ENCODE measurements around the gene DTHD1. TPM values are rescaled to one million over a fixed set of nuclear protein-coding genes. Genes with fewer than 3 reads are reported as not detected.

Gene DTHD1
- total and polyA plus RNA-seq, 12 donors: 0.03 to 0.61 (median 0.08) TPM; not detected in 7

DNA sequence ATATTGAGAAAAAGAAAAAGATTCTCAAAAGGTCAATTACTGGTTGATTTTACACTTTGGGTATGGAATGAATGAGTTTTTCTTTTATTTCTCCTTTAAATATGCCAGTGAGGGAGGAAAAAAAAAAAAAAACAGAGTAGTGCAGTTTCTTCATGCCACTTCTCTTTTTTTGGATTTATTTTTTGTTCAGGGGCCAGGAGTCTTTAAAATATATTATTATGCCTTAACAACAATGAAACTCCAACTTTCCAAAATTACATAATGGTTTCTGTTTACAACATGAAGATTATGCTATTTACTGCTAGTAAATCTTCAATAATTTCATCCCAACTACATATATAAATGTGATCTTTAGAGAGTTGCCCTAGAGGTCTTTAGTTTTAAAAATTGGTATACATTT is 31.9 kb downstream of the DTHD1 start:
- intact Hi-C loops (cut with DNase I): no loop called here
- Histone ChIP-seq H3K9me3 (replicated peaks in 1 of 3) (no peaks in the 10 kb centered on the region), H3K27me3 (no peaks in the 10 kb centered on the region), H3K4me3 (no peak overlapping the region), H3K4me1 (replicated peaks in 1 of 2) (peaks cover 0 to 5% of the 10 kb centered on the region in 2 donors), H3K36me3 (replicated peaks in 1 of 2) (no peaks in the 10 kb centered on the region), H3K27ac (no peak overlapping the region)
- no peak for DNase-seq
- TF ChIP-seq CTCF (IDR thresholded peaks at IDR 0.05): no peak
- TF ChIP-seq POLR2A (IDR thresholded peaks at IDR 0.05): no peak

DNA sequence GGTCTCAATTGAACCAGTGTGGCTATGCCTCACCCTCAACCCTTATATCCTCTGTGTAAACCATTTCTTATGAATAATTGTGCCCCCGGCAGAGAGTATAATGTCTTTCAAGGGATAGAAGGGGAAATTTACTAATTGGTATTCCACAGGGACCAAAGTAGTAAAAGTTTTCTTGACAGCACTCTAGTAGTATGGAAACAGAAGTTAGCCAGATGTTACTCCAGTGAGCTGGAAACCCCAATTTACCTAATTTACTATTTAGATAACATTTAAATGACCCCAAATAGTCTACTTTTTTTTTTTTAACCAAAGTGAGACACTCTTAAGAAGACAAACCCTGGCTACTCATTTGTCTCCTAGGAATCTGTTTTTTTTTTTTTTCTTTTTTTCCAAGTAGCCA is 32.3 kb downstream of the DTHD1 start:
- H3K27me3 ChIP-seq: no peaks in the 10 kb centered on the region
- intact Hi-C loops (cut with DNase I): no loop called here
- no peaks in the 10 kb centered on the region for H3K36me3 ChIP-seq (replicated peaks in 1 of 2)
- no peak overlapping the region for H3K4me3 ChIP-seq
- TF ChIP-seq POLR2A (IDR thresholded peaks at IDR 0.05) (no peak), CTCF (IDR thresholded peaks at IDR 0.05) (no peak)
- WGBS, 4 donors: 53 to 66% (median 60%) methylated on average over 1 of the region's 1 CpG
- H3K4me1 ChIP-seq (replicated peaks in 1 of 2): peaks cover 0 to 5% of the 10 kb centered on the region in 2 donors
- H3K9me3 ChIP-seq (replicated peaks in 1 of 3): no peaks in the 10 kb centered on the region
- no peak for DNase-seq
- H3K27ac ChIP-seq: no peak overlapping the region

DNA sequence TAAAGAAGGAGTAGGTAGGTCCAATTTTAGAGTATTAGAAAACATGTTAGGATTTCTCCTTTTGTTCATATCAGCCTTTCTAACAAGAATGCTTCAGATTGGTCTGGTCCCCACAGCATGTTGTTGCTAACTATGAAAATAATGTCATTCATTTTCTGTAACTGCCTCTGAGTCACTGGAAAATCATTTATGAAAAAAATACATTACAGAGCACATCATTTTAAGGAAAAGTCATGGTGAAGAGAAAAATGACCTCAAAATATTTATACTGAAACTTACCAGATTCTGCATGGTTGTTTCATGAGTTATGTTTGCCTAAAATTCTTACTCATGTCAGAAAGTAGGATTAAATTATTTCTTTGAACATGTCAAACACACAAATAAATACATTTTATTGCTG is 35.2 kb downstream of the DTHD1 start:
- H3K4me3 ChIP-seq: no peak overlapping the region
- no peaks in the 10 kb centered on the region for H3K27me3 ChIP-seq
- no peak for TF ChIP-seq POLR2A (IDR thresholded peaks at IDR 0.05)
- no peak for TF ChIP-seq CTCF (IDR thresholded peaks at IDR 0.05)
- no peak for DNase-seq
- intact Hi-C loops (cut with DNase I): no loop called here
- peaks cover 0 to under 1% of the 10 kb centered on the region in 2 donors for H3K4me1 ChIP-seq (replicated peaks in 1 of 2)
- H3K27ac ChIP-seq: no peak overlapping the region
- no peaks in the 10 kb centered on the region for H3K9me3 ChIP-seq (replicated peaks in 1 of 3)
- no peaks in the 10 kb centered on the region for H3K36me3 ChIP-seq (replicated peaks in 1 of 2)

DNA sequence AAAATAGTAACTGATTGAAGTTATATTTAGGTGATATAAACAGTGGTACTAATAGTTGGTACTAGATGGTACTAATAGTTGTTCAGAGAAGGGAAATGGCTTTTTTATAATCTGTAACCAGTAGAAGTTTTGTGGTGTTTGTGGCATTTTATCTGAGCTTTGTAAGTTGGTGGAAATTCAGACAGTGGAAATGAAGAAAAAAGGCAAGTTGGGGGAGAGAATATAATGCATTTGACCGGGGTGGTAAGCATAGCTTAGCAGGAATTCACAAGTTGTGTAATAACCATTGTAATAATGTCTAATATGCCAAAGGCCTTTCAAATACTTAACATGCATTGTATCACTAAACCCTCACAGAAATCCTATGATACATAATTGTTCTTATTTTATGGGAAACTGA is 36.3 kb downstream of the DTHD1 start:
- Histone ChIP-seq H3K36me3 (replicated peaks in 1 of 2) (no peaks in the 10 kb centered on the region), H3K4me3 (no peak overlapping the region), H3K27me3 (no peaks in the 10 kb centered on the region), H3K27ac (no peak overlapping the region), H3K9me3 (replicated peaks in 1 of 3) (no peaks in the 10 kb centered on the region), H3K4me1 (replicated peaks in 1 of 2) (no peaks in the 10 kb centered on the region)
- WGBS, 4 donors: 54 to 83% (median 79%) methylated on average over 1 of the region's 1 CpG
- intact Hi-C loops (cut with DNase I): no loop called here
- no peak for DNase-seq
- no peak for TF ChIP-seq CTCF (IDR thresholded peaks at IDR 0.05)
- TF ChIP-seq POLR2A (IDR thresholded peaks at IDR 0.05): no peak
